Renal cortical epithelial cell (primary cell): ENCODE results near the gene POU3F2. TPM values are rescaled to one million over a fixed set of nuclear protein-coding genes. Genes with fewer than 3 reads are reported as not detected.

Source experiments
- DNase-seq: peaks from one replicate; pipeline ENCODE4 v3.0.0-alpha.2; 2011; ENCODE audit warnings: low read depth
- total RNA-seq: library from RNA; depleted of rRNA; stranded (reverse); fragments of >200 nt; gene quantifications from 2 replicates; pipeline ENCODE4 v1.2.3, GENCODE V29; 2014

The POU3F2 gene
- not detected in 2 replicates for total RNA-seq

GRCh38 chr6:98834060-98835031 lies at the start of gene POU3F2:
Gene POU3F2 (plus strand): TSS chr6:98834574. CDS start chr6:98834874, 300 bp downstream.
- DNase-seq = peak; percentile 56

GRCh38 chr6:98787435-98787834 lies 46.9 kb upstream of the POU3F2 start:
- no peak for DNase-seq

- DNase-seq = no peak
Measured at GRCh38 chr6:98787961-98788360, 46.4 kb upstream of the POU3F2 start.

GRCh38 chr6:98794307-98794842 lies 40.0 kb upstream of the POU3F2 start:
- DNase-seq = no peak

- DNase-seq = no peak
Measured at GRCh38 chr6:98797217-98797994, 37.0 kb upstream of the POU3F2 start.

- DNase-seq = no peak
Measured at GRCh38 chr6:98800866-98801265, 33.5 kb upstream of the POU3F2 start.

- no peak for DNase-seq
Measured at GRCh38 chr6:98808541-98809210, 25.7 kb upstream of the POU3F2 start.

- no peak for DNase-seq
Measured at GRCh38 chr6:98812220-98812619, 22.2 kb upstream of the POU3F2 start.

GRCh38 chr6:98816799-98817198 lies 17.6 kb upstream of the POU3F2 start:
- DNase-seq = no peak

GRCh38 chr6:98821756-98822405 lies 12.5 kb upstream of the POU3F2 start:
- DNase-seq = no peak

- no peak for DNase-seq
Measured at GRCh38 chr6:98823428-98824161, 10.8 kb upstream of the POU3F2 start.

GRCh38 chr6:98824162-98824901 lies 10.0 kb upstream of the POU3F2 start:
- DNase-seq = no peak

- DNase-seq = no peak
Measured at GRCh38 chr6:98824902-98825599, 9.3 kb upstream of the POU3F2 start.

GRCh38 chr6:98825600-98826230 lies 8.7 kb upstream of the POU3F2 start:
- DNase-seq = no peak

GRCh38 chr6:98827295-98828159 lies 6.8 kb upstream of the POU3F2 start:
- no peak for DNase-seq

- DNase-seq = no peak
Measured at GRCh38 chr6:98828211-98828788, 6.1 kb upstream of the POU3F2 start.

- DNase-seq = no peak
Measured at GRCh38 chr6:98828941-98829411, 5.4 kb upstream of the POU3F2 start.
